HG02970 (cell line): Measurements from ENCODE around the gene AHRR.
"Not testable (repeated sequence)": the region's sequence is repeated elsewhere in the genome, so short reads cannot be mapped to it uniquely, and the experiment has no call there.

Experiments
- ATAC-seq: cut with Tn5 transposase; IDR thresholded peaks from one replicate; pipeline ENCODE4 v1.9.1; 2021; ENCODE audit warnings: mild to moderate bottlenecking, moderate library complexity, moderate number of reproducible peaks; ENCODE audit not compliant: unreplicated experiment, low FRiP score

Gene AHRR

DNA sequence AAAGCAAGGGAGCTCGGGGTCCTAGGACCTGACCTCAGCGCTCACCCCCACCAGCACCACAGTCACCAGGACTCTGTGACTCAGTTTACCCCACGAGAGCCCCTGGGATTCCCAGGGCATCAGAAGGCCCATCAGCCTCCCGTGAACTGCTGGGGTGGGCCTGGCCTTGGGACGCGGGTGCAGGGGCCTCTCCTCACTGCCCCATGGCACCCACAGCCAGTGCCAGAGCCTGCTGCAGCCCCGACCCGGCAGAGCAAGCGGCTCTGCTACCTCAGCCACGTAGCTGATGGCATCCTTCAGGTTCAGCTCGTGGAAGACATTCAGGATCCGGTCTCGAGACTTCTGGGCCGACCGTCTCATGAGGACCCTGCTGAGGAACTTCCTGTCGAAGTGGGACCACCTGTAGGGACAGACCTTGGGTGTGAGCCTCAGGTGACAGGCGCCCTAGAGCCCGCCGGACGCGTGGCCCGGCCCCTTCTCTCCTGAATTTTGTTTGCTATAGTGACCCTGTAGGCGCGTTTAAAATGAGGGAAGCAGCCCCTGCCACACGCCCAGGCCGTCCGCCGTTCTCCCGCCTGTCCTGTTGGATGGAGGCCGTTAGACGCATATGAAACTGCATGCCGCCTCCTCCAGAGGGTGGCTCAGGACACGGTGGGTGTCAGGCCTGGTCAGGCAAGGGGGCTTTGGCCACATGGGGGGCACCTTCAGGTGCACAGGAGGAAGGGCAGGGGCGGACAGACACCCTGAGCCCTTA is 158.2 kb downstream of the AHRR start:
- ATAC-seq: no peak

DNA sequence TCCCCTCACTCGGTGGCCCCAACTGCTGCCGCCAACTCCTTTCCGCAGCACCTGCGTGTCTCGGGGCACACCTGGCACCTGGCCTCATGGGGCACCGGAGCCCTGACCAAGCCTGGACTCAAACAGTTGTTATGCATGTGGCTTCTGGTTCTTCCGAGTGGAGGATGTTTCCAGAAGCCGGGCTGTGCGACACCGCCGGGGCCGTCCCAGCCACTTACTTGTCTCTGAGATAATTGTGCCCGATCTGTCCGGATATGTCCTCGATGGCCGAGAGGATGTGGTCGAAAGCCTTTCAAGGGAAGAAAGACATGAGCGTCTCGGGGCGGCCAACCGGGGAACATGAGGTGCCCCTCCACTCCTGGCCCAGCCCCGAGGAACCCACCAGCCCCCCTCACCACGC is 159.8 kb downstream of the AHRR start:
- ATAC-seq: no peak

DNA sequence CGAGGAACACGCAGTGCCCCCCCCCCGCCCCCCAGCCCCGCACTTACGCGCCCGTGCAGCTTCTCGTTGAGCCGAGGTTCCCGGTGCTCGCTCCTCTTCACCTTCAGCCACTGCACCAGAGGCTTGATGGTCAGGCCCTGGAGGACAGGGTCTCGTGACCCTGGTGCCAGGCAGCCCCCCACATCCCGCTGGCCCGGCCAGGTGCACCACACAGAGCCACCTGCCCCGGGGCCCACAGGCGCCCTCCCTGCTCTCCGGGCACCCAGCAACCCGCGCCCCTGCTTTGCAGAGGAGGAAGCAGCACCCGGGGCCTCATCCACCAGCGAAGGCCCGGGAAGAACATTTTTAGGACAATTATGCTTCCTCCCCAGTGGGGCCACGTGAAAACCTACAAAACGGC is 160.5 kb downstream of the AHRR start:
- ATAC-seq: no peak

DNA sequence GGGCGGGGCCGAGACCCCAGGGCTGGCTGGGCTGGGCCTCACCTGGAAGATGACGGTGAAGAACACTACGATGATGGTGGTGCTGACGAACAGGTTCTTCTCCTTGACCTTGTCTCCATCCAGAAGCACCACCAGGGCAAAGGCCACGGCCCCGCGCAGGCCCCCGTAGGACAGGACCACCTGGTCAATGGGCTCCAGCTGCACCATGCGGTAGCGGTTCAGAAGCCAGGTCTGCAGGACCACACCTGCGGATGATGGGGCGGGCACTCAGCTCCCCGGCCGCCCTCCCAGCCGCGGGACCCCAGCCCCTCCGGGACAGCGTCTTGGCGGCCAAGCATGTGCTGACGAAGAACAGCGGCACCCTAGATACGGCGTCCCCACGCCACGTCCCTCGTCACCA is 161.0 kb downstream of the AHRR start:
- ATAC-seq: no peak

DNA sequence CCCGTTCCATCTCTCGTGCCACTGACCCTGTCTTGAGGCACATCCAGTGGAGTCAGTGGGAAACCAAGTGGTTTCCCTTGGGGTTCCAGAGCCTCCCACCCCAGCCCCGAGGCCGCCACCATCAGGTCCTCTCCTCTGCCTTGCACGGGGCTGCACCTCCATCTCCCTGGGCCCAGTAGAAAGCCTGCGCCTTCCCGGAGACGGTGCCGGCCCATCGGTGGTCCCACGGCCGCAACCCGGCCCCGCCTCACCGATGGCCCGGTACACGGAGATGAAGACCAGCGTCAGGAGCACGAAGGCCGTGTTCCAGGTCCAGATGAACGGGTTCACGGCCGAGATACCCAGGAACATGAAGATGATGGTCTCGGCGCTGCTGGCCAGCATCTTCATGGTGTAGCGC is 161.5 kb downstream of the AHRR start:
- ATAC-seq: no peak

DNA sequence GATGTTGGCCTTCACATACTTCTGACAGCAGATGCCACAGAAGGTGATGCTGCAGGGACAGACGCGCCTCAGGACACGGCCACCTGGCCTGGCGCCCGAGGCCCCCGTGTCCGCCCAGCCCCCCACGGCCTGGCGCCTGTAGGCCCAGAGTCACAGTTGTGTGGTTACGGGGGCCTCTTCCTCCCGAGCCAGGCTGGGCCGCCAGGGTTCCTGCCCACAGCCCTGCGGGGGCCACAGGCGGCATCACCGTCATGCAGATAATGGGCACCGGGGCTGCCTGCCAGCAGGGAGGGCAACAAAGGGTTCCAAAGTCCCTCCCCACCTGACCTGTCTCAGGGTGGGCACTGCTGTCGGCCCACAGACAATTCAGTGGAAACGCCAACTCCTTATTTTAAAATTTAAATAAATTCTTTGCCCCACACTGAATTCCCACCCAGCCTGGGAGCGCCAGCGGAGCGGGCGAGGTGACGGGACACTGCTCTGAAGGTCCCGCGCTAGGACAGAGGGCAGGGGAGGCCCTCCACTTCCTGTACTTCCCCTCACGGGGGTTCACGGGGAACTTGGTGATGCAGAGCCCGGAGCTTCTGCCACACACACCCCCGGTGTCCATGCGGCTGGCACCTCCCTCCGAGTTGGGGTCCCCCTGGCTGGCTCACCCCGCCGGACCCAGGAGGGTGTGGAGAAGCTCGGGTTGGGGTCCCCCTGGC is 162.1 kb downstream of the AHRR start:
- no peak for ATAC-seq

DNA sequence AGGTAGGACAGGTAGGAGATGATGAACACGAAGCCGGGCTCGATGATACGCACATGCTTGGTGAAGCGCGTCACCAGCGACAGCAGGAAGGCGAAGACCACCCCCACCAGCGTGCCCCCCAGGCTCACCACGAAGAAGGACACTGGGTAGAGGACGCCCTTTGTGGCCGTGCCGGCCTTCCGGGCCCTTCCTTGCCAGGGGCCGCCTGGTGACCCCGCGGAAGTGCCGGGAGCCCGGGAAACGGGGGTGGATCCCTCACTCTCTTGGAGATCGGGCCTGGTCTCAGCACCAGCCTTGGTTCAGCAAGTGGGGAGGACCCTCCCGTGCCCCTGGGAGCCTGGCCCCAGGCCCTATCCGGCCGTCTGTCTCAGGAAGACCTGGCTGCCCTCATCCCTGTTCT is 163.0 kb downstream of the AHRR start:
- no peak for ATAC-seq

DNA sequence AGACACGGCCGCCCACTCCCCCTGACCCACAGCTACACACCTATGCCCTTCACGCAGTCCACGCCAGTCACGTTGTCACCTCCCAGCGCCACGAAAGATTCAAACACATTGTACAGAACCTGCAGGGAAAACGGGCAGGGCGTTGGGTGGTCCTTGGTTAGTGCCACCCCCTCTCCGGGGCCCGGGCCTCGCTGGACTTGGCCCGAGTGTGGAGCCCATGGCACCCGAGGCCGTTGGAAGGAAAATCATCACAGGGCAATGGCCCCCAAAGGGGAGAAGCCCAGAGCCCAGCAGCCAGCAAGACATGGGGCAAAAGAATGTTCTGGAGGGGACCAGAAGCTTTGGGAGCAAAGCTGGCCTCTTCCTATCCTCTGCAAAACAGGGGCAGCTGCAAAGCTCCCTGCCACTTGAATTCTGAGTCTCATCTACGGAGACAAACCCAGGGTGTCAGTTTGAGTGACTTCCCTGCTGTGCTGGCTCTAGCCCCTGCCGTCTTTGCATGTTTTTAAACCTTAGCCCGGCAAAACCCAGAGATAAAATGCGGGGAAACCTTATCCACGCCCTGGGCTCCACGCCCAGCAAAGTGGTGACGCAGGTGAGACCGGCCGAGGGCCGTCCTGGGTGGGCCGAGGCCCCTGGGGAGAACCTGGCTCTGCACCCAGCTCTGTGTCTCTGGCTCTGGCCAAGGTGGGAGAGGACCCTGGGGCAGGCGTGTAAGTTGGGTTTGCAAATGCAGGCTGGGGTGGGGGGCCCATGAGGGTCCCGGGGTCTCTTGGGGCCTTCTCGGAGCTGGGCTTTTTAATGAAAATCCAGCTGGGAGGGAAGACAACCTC is 163.8 kb downstream of the AHRR start:
- ATAC-seq: no peak

DNA sequence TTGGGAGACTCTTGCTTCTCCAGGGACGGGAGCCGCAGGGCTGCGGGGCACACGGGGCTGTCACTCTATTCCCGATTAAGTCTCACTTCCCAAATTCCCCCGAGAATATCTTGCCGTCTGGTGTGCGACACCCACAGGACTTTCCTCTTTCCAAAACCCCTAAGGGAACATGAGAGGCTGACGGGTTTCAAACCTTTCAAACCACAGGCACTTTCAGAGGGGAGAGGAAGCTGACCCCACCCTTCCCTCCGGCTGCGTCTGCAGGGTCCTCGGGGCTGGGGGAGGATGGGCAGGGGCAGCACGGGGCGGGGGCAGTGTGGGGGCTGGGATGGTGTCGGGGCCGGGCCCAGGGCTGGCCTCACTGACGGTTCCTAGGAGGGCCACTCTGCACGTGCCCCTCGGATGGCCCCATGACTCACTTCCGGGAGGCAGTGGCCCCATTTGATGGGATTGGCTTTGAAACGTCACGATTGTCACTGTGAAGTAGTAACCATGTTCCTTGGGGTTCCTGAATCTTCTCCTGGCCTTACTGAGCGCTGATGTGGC is 164.5 kb downstream of the AHRR start:
- no peak for ATAC-seq

DNA sequence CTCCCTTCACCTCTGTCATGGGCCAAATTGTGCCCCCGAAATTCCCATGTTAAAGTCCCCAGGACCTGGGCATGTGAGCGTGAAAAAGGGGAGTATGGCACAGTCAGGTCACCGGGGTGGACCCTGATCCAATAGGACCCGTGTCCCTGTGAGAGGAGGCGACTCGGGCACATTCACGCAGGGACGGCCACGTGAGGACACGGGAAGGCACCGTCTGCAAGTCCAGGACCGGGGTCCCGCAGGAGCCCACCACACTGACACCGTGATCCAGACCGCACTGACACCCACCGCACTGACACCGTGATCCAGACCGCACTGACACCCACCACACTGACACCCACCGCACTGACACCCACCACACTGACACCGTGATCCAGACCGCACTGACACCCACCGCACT is 165.1 kb downstream of the AHRR start:
- not testable (repeated sequence) for ATAC-seq
